ENCODE results near the gene ADM5.

ADM5 gene

DNA sequence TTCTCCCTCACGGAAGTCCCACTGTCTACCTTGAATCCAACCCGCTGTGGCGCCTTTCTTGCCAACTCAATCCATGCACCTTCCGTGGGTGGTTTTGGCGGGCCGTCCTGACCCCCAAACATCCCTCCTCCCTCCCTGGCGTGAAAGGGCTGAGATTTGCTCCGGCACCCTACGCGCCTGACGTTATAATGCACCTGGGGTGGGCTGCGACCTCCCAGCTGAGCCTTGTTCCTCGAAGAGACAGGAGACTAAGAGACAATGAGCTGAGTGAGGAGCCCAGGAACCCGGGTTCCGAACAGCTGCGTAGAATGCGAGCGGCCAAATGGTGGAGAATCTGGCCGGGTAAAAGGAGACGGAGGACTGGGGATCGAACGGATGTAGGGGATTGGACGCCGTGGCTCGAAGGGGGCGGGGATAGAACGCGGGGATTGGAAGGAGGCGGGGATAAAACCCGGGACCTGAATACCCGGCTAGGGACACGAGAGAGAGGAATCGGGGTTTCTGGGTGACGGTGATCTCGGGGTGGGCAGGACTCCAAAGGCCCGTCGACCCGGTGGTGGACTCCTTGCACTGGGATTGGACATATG is 1.4 kb downstream of the ADM5 start, which contains the start of gene CPT1C:
Gene CPT1C (plus strand): TSS at position 461 of the 587 bp plus-strand sequence. CDS start 1,137 bp downstream, outside the sequence.
- intact Hi-C loops (cut with micrococcal nuclease): no loop called here
- Mint-ChIP-seq H3K27ac (peak within 1 kb of the TSS; percentile 57), H3K36me3 (ENCODE audit: low read depth) (peaks cover 38% of the 10 kb centered on the region), H3K4me1 (ENCODE audit: low read depth) (peaks cover 47% of the 10 kb centered on the region), H3K4me3 (peak within 1 kb of the TSS; percentile 52), H3K9me3 (no peaks in the 10 kb centered on the region), H3K27me3 (peaks cover 58% of the 10 kb centered on the region)

- H3K36me3 Mint-ChIP-seq (ENCODE audit: low read depth): peaks cover 31% of the 10 kb centered on the region
- peaks cover 47% of the 10 kb centered on the region for H3K4me1 Mint-ChIP-seq (ENCODE audit: low read depth)
- H3K27me3 Mint-ChIP-seq: peaks cover 58% of the 10 kb centered on the region
- peak overlapping the region; percentile 52 for H3K4me3 Mint-ChIP-seq
- H3K27ac Mint-ChIP-seq: no peak overlapping the region
- intact Hi-C loops (cut with micrococcal nuclease): no loop called here
- H3K9me3 Mint-ChIP-seq: no peaks in the 10 kb centered on the region
Observed at GRCh38 chr19:49691243-49692146, 2.1 kb downstream of the ADM5 start.

- intact Hi-C loops (cut with micrococcal nuclease): no loop called here
- Mint-ChIP-seq H3K27ac (no peak overlapping the region), H3K27me3 (peaks cover 58% of the 10 kb centered on the region), H3K4me3 (no peak overlapping the region), H3K4me1 (ENCODE audit: low read depth) (peaks cover 42% of the 10 kb centered on the region), H3K9me3 (no peaks in the 10 kb centered on the region), H3K36me3 (ENCODE audit: low read depth) (peaks cover 24% of the 10 kb centered on the region)
Observed at GRCh38 chr19:49692147-49692506, 2.7 kb downstream of the ADM5 start.

GRCh38 chr19:49696115-49696514 is 6.7 kb downstream of the ADM5 start:
- no peak overlapping the region for H3K4me3 Mint-ChIP-seq
- no peaks in the 10 kb centered on the region for H3K36me3 Mint-ChIP-seq (ENCODE audit: low read depth)
- H3K4me1 Mint-ChIP-seq (ENCODE audit: low read depth): peaks cover 4% of the 10 kb centered on the region
- H3K9me3 Mint-ChIP-seq: no peaks in the 10 kb centered on the region
- peaks cover 55% of the 10 kb centered on the region for H3K27me3 Mint-ChIP-seq
- intact Hi-C loops (cut with micrococcal nuclease): no loop called here
- H3K27ac Mint-ChIP-seq: no peak overlapping the region

GRCh38 chr19:49696865-49697264 is 7.5 kb downstream of the ADM5 start:
- Mint-ChIP-seq H3K4me3 (no peak overlapping the region), H3K4me1 (ENCODE audit: low read depth) (no peaks in the 10 kb centered on the region), H3K9me3 (no peaks in the 10 kb centered on the region), H3K27me3 (peaks cover 52% of the 10 kb centered on the region), H3K36me3 (ENCODE audit: low read depth) (no peaks in the 10 kb centered on the region), H3K27ac (no peak overlapping the region)
- intact Hi-C loops (cut with micrococcal nuclease): no loop called here

- no peak overlapping the region for H3K27ac Mint-ChIP-seq
- intact Hi-C loops (cut with micrococcal nuclease): no loop called here
- peaks cover 10% of the 10 kb centered on the region for H3K4me1 Mint-ChIP-seq (ENCODE audit: low read depth)
- H3K9me3 Mint-ChIP-seq: no peaks in the 10 kb centered on the region
- H3K36me3 Mint-ChIP-seq (ENCODE audit: low read depth): no peaks in the 10 kb centered on the region
- H3K4me3 Mint-ChIP-seq: no peak overlapping the region
- H3K27me3 Mint-ChIP-seq: peaks cover 35% of the 10 kb centered on the region
Observed at GRCh38 chr19:49699364-49699763, 10.0 kb downstream of the ADM5 start.

DNA sequence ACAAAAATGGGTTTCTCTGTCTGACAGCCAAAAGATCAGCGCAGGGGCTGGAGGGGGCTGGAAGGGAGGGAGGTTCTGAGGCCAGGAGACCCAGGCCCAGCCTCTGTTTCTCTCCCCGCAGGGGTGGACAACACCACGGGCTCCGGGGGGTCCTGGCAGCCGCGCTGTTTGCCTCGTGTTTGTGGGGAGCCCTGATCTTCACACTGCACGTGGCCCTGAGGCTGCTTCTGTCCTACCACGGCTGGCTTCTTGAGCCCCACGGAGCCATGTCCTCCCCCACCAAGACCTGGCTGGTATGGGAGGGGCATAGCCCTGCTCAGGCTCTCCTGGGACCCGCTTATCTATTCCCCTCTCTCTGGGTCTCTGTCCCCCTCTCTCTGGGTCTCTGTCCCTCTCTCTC is 11.2 kb downstream of the ADM5 start:
- Mint-ChIP-seq H3K4me1 (ENCODE audit: low read depth) (peaks cover 10% of the 10 kb centered on the region), H3K27me3 (peaks cover 32% of the 10 kb centered on the region), H3K36me3 (ENCODE audit: low read depth) (no peaks in the 10 kb centered on the region), H3K27ac (no peak overlapping the region), H3K4me3 (no peak overlapping the region), H3K9me3 (no peaks in the 10 kb centered on the region)
- intact Hi-C loops (cut with micrococcal nuclease): no loop called here

GRCh38 chr19:49701271-49701786 is 11.9 kb downstream of the ADM5 start:
- H3K4me1 Mint-ChIP-seq (ENCODE audit: low read depth): peaks cover 10% of the 10 kb centered on the region
- H3K27me3 Mint-ChIP-seq: peaks cover 32% of the 10 kb centered on the region
- H3K4me3 Mint-ChIP-seq: no peak overlapping the region
- H3K27ac Mint-ChIP-seq: no peak overlapping the region
- no peaks in the 10 kb centered on the region for H3K9me3 Mint-ChIP-seq
- no peaks in the 10 kb centered on the region for H3K36me3 Mint-ChIP-seq (ENCODE audit: low read depth)
- intact Hi-C loops (cut with micrococcal nuclease): no loop called here

DNA sequence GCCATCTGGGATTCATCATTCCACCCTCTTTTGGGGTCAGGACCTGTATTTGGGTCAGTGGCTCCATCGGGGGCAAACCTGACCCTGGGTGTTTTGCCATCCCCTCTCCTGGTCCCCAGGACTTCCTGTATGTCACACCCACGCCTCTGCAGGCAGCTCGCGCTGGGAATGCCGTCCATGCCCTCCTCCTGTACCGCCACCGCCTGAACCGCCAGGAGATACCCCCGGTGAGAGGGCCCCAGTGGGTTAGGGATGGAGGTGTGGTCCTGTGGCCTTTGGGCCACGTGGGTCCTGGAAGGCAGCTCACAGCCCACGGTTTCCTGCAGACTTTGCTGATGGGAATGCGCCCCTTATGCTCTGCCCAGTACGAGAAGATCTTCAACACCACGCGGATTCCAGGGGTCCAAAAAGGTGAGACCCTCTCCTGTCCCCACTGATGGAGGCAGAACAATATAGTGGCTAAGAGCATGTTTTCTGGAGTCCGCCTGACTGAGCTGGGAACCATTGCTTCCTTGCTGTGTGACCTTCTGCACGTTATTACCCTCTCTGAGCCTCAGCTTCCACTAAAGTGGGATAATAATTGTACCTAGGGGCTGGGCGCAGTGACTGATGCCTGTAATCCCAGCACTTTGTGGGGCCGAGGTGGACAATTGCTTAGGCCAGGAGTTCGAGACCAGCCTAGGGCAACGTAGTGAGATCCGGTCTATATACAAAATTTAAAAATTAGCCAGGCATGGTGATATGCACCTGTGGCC is 15.7 kb downstream of the ADM5 start:
- Mint-ChIP-seq H3K27ac (no peak overlapping the region), H3K27me3 (peaks cover 31% of the 10 kb centered on the region), H3K4me1 (ENCODE audit: low read depth) (peaks cover 10% of the 10 kb centered on the region), H3K9me3 (no peaks in the 10 kb centered on the region), H3K4me3 (no peak overlapping the region), H3K36me3 (ENCODE audit: low read depth) (no peaks in the 10 kb centered on the region)
- intact Hi-C loops (cut with micrococcal nuclease): no loop called here

DNA sequence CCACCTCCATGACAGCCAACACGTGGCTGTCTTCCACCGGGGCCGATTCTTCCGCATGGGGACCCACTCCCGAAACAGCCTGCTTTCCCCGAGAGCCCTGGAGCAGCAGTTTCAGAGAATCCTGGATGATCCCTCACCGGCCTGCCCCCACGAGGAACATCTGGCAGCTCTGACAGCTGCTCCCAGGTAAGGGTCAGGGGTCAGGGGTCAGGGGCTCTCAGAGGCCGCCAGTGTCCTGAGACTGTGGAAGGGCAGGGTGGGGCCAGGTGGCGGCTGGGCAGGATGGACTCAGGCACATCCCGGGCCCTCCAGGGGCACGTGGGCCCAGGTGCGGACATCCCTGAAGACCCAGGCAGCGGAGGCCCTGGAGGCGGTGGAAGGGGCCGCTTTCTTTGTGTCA is 16.5 kb downstream of the ADM5 start:
- Mint-ChIP-seq H3K27me3 (peaks cover 24% of the 10 kb centered on the region), H3K9me3 (no peaks in the 10 kb centered on the region), H3K36me3 (ENCODE audit: low read depth) (no peaks in the 10 kb centered on the region), H3K4me1 (ENCODE audit: low read depth) (peaks cover 10% of the 10 kb centered on the region), H3K4me3 (no peak overlapping the region), H3K27ac (no peak overlapping the region)
- intact Hi-C loops (cut with micrococcal nuclease): no loop called here

- Mint-ChIP-seq H3K4me1 (ENCODE audit: low read depth) (peaks cover 12% of the 10 kb centered on the region), H3K4me3 (no peak overlapping the region), H3K36me3 (ENCODE audit: low read depth) (no peaks in the 10 kb centered on the region), H3K27me3 (peaks cover 17% of the 10 kb centered on the region), H3K27ac (no peak overlapping the region), H3K9me3 (no peaks in the 10 kb centered on the region)
- intact Hi-C loops (cut with micrococcal nuclease): no loop called here
Observed at GRCh38 chr19:49710372-49710951, 21.1 kb downstream of the ADM5 start.

DNA sequence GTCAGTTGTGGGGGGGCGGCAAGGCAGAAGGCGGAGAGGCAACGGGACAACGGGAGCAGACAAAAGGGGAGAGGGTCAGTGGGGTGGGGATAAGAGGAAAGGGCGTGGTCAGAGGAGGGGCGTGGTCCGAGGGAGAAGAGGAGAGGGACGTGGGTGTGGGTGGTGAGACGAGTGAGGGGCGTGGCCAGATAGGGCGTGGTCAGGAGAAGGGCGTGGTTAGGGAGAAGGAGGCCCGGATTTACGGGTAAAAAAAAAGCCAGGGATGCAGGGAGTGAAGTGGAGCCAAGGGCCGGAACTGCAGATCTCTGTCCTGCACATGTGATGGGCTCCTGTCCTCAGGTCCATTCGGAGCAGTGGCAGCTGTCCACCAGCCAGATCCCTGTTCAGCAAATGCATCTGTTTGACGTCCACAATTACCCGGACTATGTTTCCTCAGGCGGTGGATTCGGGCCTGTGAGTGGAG is 23.0 kb downstream of the ADM5 start:
- Mint-ChIP-seq H3K36me3 (ENCODE audit: low read depth) (no peaks in the 10 kb centered on the region), H3K4me1 (ENCODE audit: low read depth) (peaks cover 15% of the 10 kb centered on the region), H3K27ac (no peak overlapping the region), H3K4me3 (no peak overlapping the region), H3K9me3 (no peaks in the 10 kb centered on the region), H3K27me3 (peaks cover 15% of the 10 kb centered on the region)
- intact Hi-C loops (cut with micrococcal nuclease): no loop called here

- Mint-ChIP-seq H3K27ac (no peak overlapping the region), H3K4me3 (no peak overlapping the region)
- intact Hi-C loops (cut with micrococcal nuclease): no loop called here
Observed at GRCh38 chr19:49713236-49713845, 23.9 kb downstream of the ADM5 start.

More at GRCh38 chr19:49713236-49713845, 23.9 kb downstream of the ADM5 start:
- H3K4me1 Mint-ChIP-seq (ENCODE audit: low read depth): peaks cover 19% of the 10 kb centered on the region
- H3K9me3 Mint-ChIP-seq: no peaks in the 10 kb centered on the region
- peaks cover 15% of the 10 kb centered on the region for H3K27me3 Mint-ChIP-seq
- H3K36me3 Mint-ChIP-seq (ENCODE audit: low read depth): no peaks in the 10 kb centered on the region

Data from dendritic cell treated with granulocyte-macrophage colony-stimulating factor and Interleukin-4, amounts not matched to agents 40 ng/mL and 50 ng/mL, for 4 days (primary cell).